ENCODE measurements around the gene AGAP1.

Gene AGAP1

GRCh38 chr2:235669983-235670962 is 176.4 kb downstream of the AGAP1 start:
- DNase-seq: peak; percentile 53 to 81 (median 77)

GRCh38 chr2:235670974-235671787 is 177.3 kb downstream of the AGAP1 start:
- DNase-seq: peak; percentile 31 to 70 (median 59)

- no peak for DNase-seq
Measured at GRCh38 chr2:235672720-235673119, 178.9 kb downstream of the AGAP1 start.

GRCh38 chr2:235674146-235674545 is 180.3 kb downstream of the AGAP1 start:
- peak in 1 of 3 experiments; percentile 62 for DNase-seq

GRCh38 chr2:235674812-235675211 is 181.0 kb downstream of the AGAP1 start:
- no peak for DNase-seq

- DNase-seq: peak in 1 of 3 experiments; percentile 48
Measured at GRCh38 chr2:235675678-235676535, 182.1 kb downstream of the AGAP1 start.

GRCh38 chr2:235676536-235676799 is 182.6 kb downstream of the AGAP1 start:
- DNase-seq: no peak

GRCh38 chr2:235677276-235677788 is 183.5 kb downstream of the AGAP1 start:
- no peak for DNase-seq

- no peak for DNase-seq
Measured at GRCh38 chr2:235677937-235678336, 184.1 kb downstream of the AGAP1 start.

- DNase-seq: no peak
Measured at GRCh38 chr2:235678712-235679111, 184.9 kb downstream of the AGAP1 start.

- DNase-seq: no peak
Measured at GRCh38 chr2:235679471-235679870, 185.6 kb downstream of the AGAP1 start.

GRCh38 chr2:235685024-235685721 is 191.3 kb downstream of the AGAP1 start:
- DNase-seq: no peak

GRCh38 chr2:235688511-235689426 is 194.9 kb downstream of the AGAP1 start:
- no peak for DNase-seq

GRCh38 chr2:235689427-235689853 is 195.6 kb downstream of the AGAP1 start:
- DNase-seq: no peak

GRCh38 chr2:235690082-235690808 is 196.4 kb downstream of the AGAP1 start:
- DNase-seq: peak in 1 of 3 experiments; percentile 53

- DNase-seq: no peak
Measured at GRCh38 chr2:235690809-235691450, 197.1 kb downstream of the AGAP1 start.

GRCh38 chr2:235692076-235692475 is 198.2 kb downstream of the AGAP1 start:
- DNase-seq: no peak

GRCh38 chr2:235692671-235693171 is 198.9 kb downstream of the AGAP1 start:
- no peak for DNase-seq

GRCh38 chr2:235693279-235693678 is 199.4 kb downstream of the AGAP1 start:
- no peak for DNase-seq
